AG04449 (cell line): ENCODE data around the gene IDE.

Experiments used
- CTCF ChIA-PET: fragments of 350-600 bp; formaldehyde crosslinking; extraction: SDS; loops from one replicate; lab custom pipeline; 2021; ENCODE audit warnings: antibody characterized with exemption; lab: Yijun Ruan, JAX
- POLR2A ChIA-PET: fragments of 400-600, 350-600 bp; formaldehyde crosslinking; extraction: SDS; loops from one replicate; lab custom pipeline; 2020; ENCODE audit warnings: antibody characterized with exemption, inconsistent platforms; lab: Yijun Ruan, JAX
- DNase-seq: peaks from one replicate; pipeline ENCODE4 v3.0.0-alpha.2; 2010; ENCODE audit warnings: low read depth, low spot score
- H3K4me3 ChIP-seq: 2 replicates; pipeline ENCODE4 v1.5.1; 2011; ENCODE audit warnings: low read depth, mild to moderate bottlenecking, control low read depth, low read length
- CTCF ChIP-seq: IDR thresholded peaks from one replicate; pipeline ENCODE4 v1.5.1; 2011; ENCODE audit warnings: mild to moderate bottlenecking, moderate library complexity, low read length, control low read depth, inconsistent platforms; ENCODE audit not compliant: insufficient read depth; ENCODE audit errors: missing control alignments

The IDE gene

GRCh38 chr10:92492748-92493240, 81.1 kb downstream of the IDE start:
- DNase-seq = no peak
- ChIA-PET CTCF (interaction anchor here (0.9 to 1.6 kb wide), 4 partner anchors 9 to 80 kb away, joined by 3 to 7 read pairs (median 3); no protein-coding TSS in a partner anchor), POLR2A (no interaction called here)
- H3K4me3 ChIP-seq = no peak overlapping the region
- no peak for TF ChIP-seq CTCF

- H3K4me3 ChIP-seq = no peak overlapping the region
- ChIA-PET POLR2A (no interaction called here), CTCF (interaction anchor here (1.4 to 1.6 kb wide), 2 partner anchors 16 to 27 kb away, joined by 3 read pairs; no protein-coding TSS in a partner anchor)
- DNase-seq = no peak
- TF ChIP-seq CTCF = no peak
Observed at GRCh38 chr10:92490387-92490786, 83.5 kb downstream of the IDE start.

- H3K4me3 ChIP-seq = no peak overlapping the region
- ChIA-PET CTCF (interaction anchor here (1.7 kb wide), 1 partner anchor 31 kb away, joined by 4 read pairs; no protein-coding TSS in a partner anchor), POLR2A (no interaction called here)
- no peak for DNase-seq
- TF ChIP-seq CTCF = no peak
Observed at GRCh38 chr10:92486637-92487036, 87.3 kb downstream of the IDE start.

GRCh38 chr10:92483539-92483938, 90.4 kb downstream of the IDE start:
- TF ChIP-seq CTCF = no peak
- POLR2A ChIA-PET = no interaction called here

GRCh38 chr10:92480413-92480812, 93.5 kb downstream of the IDE start:
- CTCF ChIA-PET = interaction anchor here (0.6 to 2.1 kb wide), 3 partner anchors 37 to 1392 kb away, joined by 3 to 6 read pairs (median 4); no protein-coding TSS in a partner anchor
- DNase-seq = no peak
- POLR2A ChIA-PET = no interaction called here

More at GRCh38 chr10:92483539-92483938, 90.4 kb downstream of the IDE start:
- CTCF ChIA-PET = no interaction called here
- no peak for DNase-seq
- H3K4me3 ChIP-seq = no peak overlapping the region

More at GRCh38 chr10:92480413-92480812, 93.5 kb downstream of the IDE start:
- no peak for TF ChIP-seq CTCF
- H3K4me3 ChIP-seq = no peak overlapping the region
